ENCODE data around the gene PARD3B. TPM values are rescaled to one million over a fixed set of nuclear protein-coding genes. Genes with fewer than 3 reads are reported as not detected.

Gene PARD3B
- total RNA-seq, 2 experiments from 2014 or later: 0.11 to 0.88 TPM

- ATAC-seq: no peak
- H3K9me3 Mint-ChIP-seq: peaks cover 9% of the 10 kb centered on the region
- no peak for DNase-seq
- peaks cover 1% of the 10 kb centered on the region for H3K27me3 Mint-ChIP-seq
- H3K4me3 Mint-ChIP-seq: no peak overlapping the region
- POLR2A ChIA-PET: no interaction called here
- H3K4me1 Mint-ChIP-seq (ENCODE audit: low read depth): no peaks in the 10 kb centered on the region
- CTCF ChIA-PET: no interaction called here
- no peak for TF ChIP-seq CTCF (IDR thresholded peaks at IDR 0.05)
- H3K27ac Mint-ChIP-seq: no peak overlapping the region
- H3K36me3 Mint-ChIP-seq (ENCODE audit: low read depth): peaks cover 3% of the 10 kb centered on the region
- intact Hi-C loops (cut with micrococcal nuclease): no loop called here
These were observed 279.6 kb downstream of the PARD3B start for GRCh38 chr2:204824751-204825453.

- no peak for DNase-seq
- no peak overlapping the region for H3K27ac Mint-ChIP-seq
- ChIA-PET POLR2A (no interaction called here), CTCF (no interaction called here)
- H3K4me3 Mint-ChIP-seq: no peak overlapping the region
- intact Hi-C loops (cut with micrococcal nuclease): no loop called here
- peaks cover 9% of the 10 kb centered on the region for H3K9me3 Mint-ChIP-seq
- no peak for TF ChIP-seq CTCF (IDR thresholded peaks at IDR 0.05)
- peaks cover 1% of the 10 kb centered on the region for H3K27me3 Mint-ChIP-seq
- peaks cover 3% of the 10 kb centered on the region for H3K36me3 Mint-ChIP-seq (ENCODE audit: low read depth)
- no peak for ATAC-seq
- H3K4me1 Mint-ChIP-seq (ENCODE audit: low read depth): no peaks in the 10 kb centered on the region
These were observed 280.4 kb downstream of the PARD3B start for GRCh38 chr2:204825681-204826080.

- Mint-ChIP-seq H3K4me1 (ENCODE audit: low read depth) (no peaks in the 10 kb centered on the region), H3K36me3 (ENCODE audit: low read depth) (peaks cover 3% of the 10 kb centered on the region), H3K4me3 (no peak overlapping the region), H3K27ac (no peak overlapping the region), H3K9me3 (peaks cover 3% of the 10 kb centered on the region), H3K27me3 (no peaks in the 10 kb centered on the region)
- ChIA-PET CTCF (no interaction called here), POLR2A (no interaction called here)
- no peak for ATAC-seq
- no peak for TF ChIP-seq CTCF (IDR thresholded peaks at IDR 0.05)
- no peak for DNase-seq
- intact Hi-C loops (cut with micrococcal nuclease): no loop called here
These were observed 282.7 kb downstream of the PARD3B start for GRCh38 chr2:204827701-204828590.

GRCh38 chr2:204834716-204835384 is 289.6 kb downstream of the PARD3B start:
- POLR2A ChIA-PET: no interaction called here
- ATAC-seq: no peak
- TF ChIP-seq CTCF (IDR thresholded peaks at IDR 0.05): no peak
- DNase-seq: no peak
- Mint-ChIP-seq H3K9me3 (no peaks in the 10 kb centered on the region), H3K27ac (no peak overlapping the region), H3K27me3 (no peaks in the 10 kb centered on the region), H3K36me3 (ENCODE audit: low read depth) (no peaks in the 10 kb centered on the region), H3K4me3 (no peak overlapping the region), H3K4me1 (ENCODE audit: low read depth) (no peaks in the 10 kb centered on the region)
- CTCF ChIA-PET: no interaction called here
- intact Hi-C loops (cut with micrococcal nuclease): no loop called here

- Mint-ChIP-seq H3K27me3 (no peaks in the 10 kb centered on the region), H3K9me3 (no peaks in the 10 kb centered on the region), H3K27ac (no peak overlapping the region), H3K36me3 (ENCODE audit: low read depth) (no peaks in the 10 kb centered on the region), H3K4me3 (no peak overlapping the region), H3K4me1 (ENCODE audit: low read depth) (peaks cover 2% of the 10 kb centered on the region)
- no peak for ATAC-seq
- intact Hi-C loops (cut with micrococcal nuclease): no loop called here
- ChIA-PET POLR2A (no interaction called here), CTCF (no interaction called here)
- no peak for TF ChIP-seq CTCF (IDR thresholded peaks at IDR 0.05)
- no peak for DNase-seq
These were observed 290.5 kb downstream of the PARD3B start for GRCh38 chr2:204835786-204836185.
